Measurements from ENCODE around the gene CYFIP2. TPM values are rescaled to one million over a fixed set of nuclear protein-coding genes. Genes with fewer than 3 reads are reported as not detected.

The CYFIP2 gene
- total and polyA plus RNA-seq, 2 of the 8 experiments (the other 6 are each of a cell fraction or from before 2014, with no cell fraction given) = 45.1 to 80.6 TPM

DNA sequence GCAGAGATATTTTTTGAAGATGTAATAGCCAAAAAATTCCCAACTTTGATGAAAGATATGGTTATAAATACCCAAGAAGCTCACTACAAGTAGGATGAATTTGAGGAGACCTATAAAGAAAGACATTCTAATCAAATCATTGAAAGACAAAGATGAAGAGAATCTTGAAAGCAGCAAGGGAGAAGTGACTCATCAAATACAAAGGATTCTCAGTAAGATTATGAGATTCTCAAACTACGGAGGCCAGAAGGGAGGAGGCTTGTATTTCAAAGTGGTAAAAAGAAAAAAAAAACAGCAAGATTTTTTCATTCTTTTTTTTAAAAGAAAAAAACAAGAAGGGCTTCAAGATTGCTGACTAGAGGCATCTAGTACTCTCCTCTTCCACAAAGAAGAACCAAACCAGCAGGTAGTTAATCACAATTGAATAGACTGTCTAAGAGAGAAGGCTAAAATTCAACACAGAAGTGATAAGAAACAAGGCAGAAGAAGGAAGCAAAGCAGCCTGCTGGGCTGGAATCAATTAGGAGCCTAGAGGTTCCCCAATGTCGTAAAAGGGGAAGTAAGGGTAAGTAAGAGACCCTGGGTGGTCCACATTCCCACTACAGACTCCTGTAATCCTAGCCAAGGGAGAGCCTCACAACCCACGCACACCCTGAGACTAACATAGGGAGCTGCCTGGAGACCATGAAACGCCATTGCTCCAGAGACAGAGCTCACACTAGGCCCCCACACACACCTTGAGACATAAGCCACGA is 135.0 kb downstream of the CYFIP2 start:
- no peaks in the 10 kb centered on the region for H3K23me2 ChIP-seq (ENCODE audit: low read depth, low read length)
- no peak overlapping the region for H4K91ac ChIP-seq (replicated peaks; ENCODE audit: insufficient read length, low read length)
- no peak overlapping the region for H2BK12ac ChIP-seq (ENCODE audit: low read depth, low read length)
- no peak overlapping the region for H3K56ac ChIP-seq (replicated peaks; ENCODE audit: insufficient read length, low read depth, low read length)
- no peaks in the 10 kb centered on the region for H3K79me1 ChIP-seq (ENCODE audit: low read depth, low read length)
- no peak overlapping the region for H2BK15ac ChIP-seq (ENCODE audit: low read length)
- no peak overlapping the region for H4K5ac ChIP-seq (ENCODE audit: insufficient read length, low read depth, low read length)
- no peaks in the 10 kb centered on the region for H3K36me3 ChIP-seq (ENCODE audit: control insufficient read depth in 2 of 4, insufficient read depth in 4 of 4, low read length in 3 of 4)
- H2BK120ac ChIP-seq (replicated peaks; ENCODE audit: low read depth, low read length) = no peak overlapping the region
- no peak overlapping the region for H3K23ac ChIP-seq (ENCODE audit: insufficient read length)
- H3K18ac ChIP-seq (ENCODE audit: extremely low read depth, low read length) = no peak overlapping the region
- no peak overlapping the region for H3K27ac ChIP-seq (ENCODE audit: low read depth, low read length)
- H2BK20ac ChIP-seq (ENCODE audit: low read length) = no peak overlapping the region
- DNase-seq (ENCODE audit: low read depth in 1 of 2, low spot score in 2 of 2) (no peak), FAIRE-seq (no peak)
- no peaks in the 10 kb centered on the region for H3K9me3 ChIP-seq (ENCODE audit: insufficient read depth in 2 of 2, low read depth in 1 of 2, low read length in 1 of 2)
- ChIA-PET POLR2A (ENCODE audit: partially characterized antibody) (interaction anchor here (0.8 kb wide), 1 partner anchor 60 kb away, joined by 3 read pairs; the partner anchor contains the start of gene NIPAL4), CTCF (ENCODE audit: partially characterized antibody) (interaction anchor here (1.0 to 1.4 kb wide), 3 partner anchors 31 to 76 kb away, joined by 3 read pairs; partner anchors contain the start of gene NIPAL4)
- no peak overlapping the region for H4K8ac ChIP-seq (ENCODE audit: extremely low read depth, insufficient read depth, low read length)
- no peaks in the 10 kb centered on the region for H3K27me3 ChIP-seq (replicated peaks in 1 of 4; ENCODE audit: control insufficient read depth in 3 of 4, extremely low read depth in 1 of 4, insufficient read depth in 3 of 4, low read length in 3 of 4)
- H3K4me1 ChIP-seq (replicated peaks in 1 of 4; ENCODE audit: control insufficient read depth in 3 of 4, insufficient read depth in 4 of 4, low read length in 3 of 4) = no peaks in the 10 kb centered on the region
- H3K14ac ChIP-seq (ENCODE audit: insufficient read length) = no peak overlapping the region
- no peak overlapping the region for H2BK5ac ChIP-seq (ENCODE audit: low read depth, low read length)
- no peak overlapping the region for H3K4me2 ChIP-seq (ENCODE audit: insufficient read depth in 1 of 2, low read depth in 2 of 2, low read length in 2 of 2)
- H3K4ac ChIP-seq (replicated peaks; ENCODE audit: insufficient read length, low read depth, low read length) = no peak overlapping the region
- no peaks in the 10 kb centered on the region for H3K79me2 ChIP-seq (ENCODE audit: control insufficient read depth in 1 of 2, insufficient read depth in 2 of 2, low read length in 2 of 2)
- no peak overlapping the region for H2AK5ac ChIP-seq (ENCODE audit: low read depth, low read length)
- no peaks in the 10 kb centered on the region for H4K20me1 ChIP-seq (replicated peaks in 1 of 2; ENCODE audit: control insufficient read depth in 1 of 2, insufficient read depth in 2 of 2, low read length in 2 of 2)
- no peak overlapping the region for H3K9ac ChIP-seq (replicated peaks in 1 of 4; ENCODE audit: extremely low read depth in 1 of 4, low read depth in 3 of 4, low read length in 3 of 4)
- no peak overlapping the region for H3K4me3 ChIP-seq (ENCODE audit: extremely low read depth in 1 of 4, insufficient read depth in 2 of 4, low read depth in 3 of 4, low read length in 4 of 4)
- 81% methylated on average over 5 of the region's 5 CpGs; no CpG with 5 or more reads in 1 of the 2 experiments for WGBS, 2 experiments (ENCODE audit: extremely low coverage in 1 of 2, insufficient coverage in 1 of 2, insufficient read length in 1 of 2, insufficient replicate concordance in 2 of 2, low coverage in 1 of 2, low lambda C conversion rate in 2 of 2, missing lambda C conversion rate in 1 of 2)
- H2AFZ ChIP-seq (ENCODE audit: low read length) = no peak overlapping the region
- TF ChIP-seq POLR2A (IDR thresholded peaks at IDR 0.05; ENCODE audit: control extremely low read depth in 1 of 2, low read depth in 2 of 2, low read length in 2 of 2) (no peak), SRF (IDR thresholded peaks at IDR 0.05; ENCODE audit: low read depth, low read length) (no peak), RNF2 (IDR thresholded peaks at IDR 0.05; ENCODE audit: borderline replicate concordance, low read depth, low read length, missing control alignments, poor library complexity, severe bottlenecking) (no peak)

All from H1 (cell line).